AG09319 (cell line): ENCODE results near the gene SKA2.

Experiments
- DNase-seq: peaks from one replicate; pipeline ENCODE4 v3.0.0-alpha.2; 2010; ENCODE audit warnings: low read depth; ENCODE audit errors: extremely low read depth
- CTCF ChIP-seq: IDR thresholded peaks from 2 replicates; pipeline ENCODE4 v1.5.1; 2011; ENCODE audit warnings: low read depth, mild to moderate bottlenecking, inconsistent platforms, low read length, moderate library complexity

SKA2 gene

GRCh38 chr17:59067756-59068155 lies 87.2 kb downstream of the SKA2 start:
- no peak for DNase-seq
- TF ChIP-seq CTCF: no peak

GRCh38 chr17:59067340-59067739 lies 87.6 kb downstream of the SKA2 start:
- no peak for TF ChIP-seq CTCF
- DNase-seq: no peak

GRCh38 chr17:59062509-59062908 lies 92.5 kb downstream of the SKA2 start:
- TF ChIP-seq CTCF: no peak
- DNase-seq: no peak
